Stimulated activated CD8-positive, alpha-beta memory T cell treated with anti-CD3 and anti-CD28 coated beads, Interleukin-4, amount 100 ng/mL, for 48 hours (primary cell): ENCODE results near the gene ITGAL.
A peak's percentile ranks its signal among the peaks of the same experiment; 100 is the strongest.
"Not testable (repeated sequence)": the region's sequence is repeated elsewhere in the genome, so short reads cannot be mapped to it uniquely, and the experiment has no call there.

Experiments
- DNase-seq: peaks from one replicate; pipeline ENCODE4 v3.0.0-alpha.2; 2020

ITGAL gene

GRCh38 chr16:30493941-30494488, 21.5 kb downstream of the ITGAL start:
- DNase-seq: no peak

GRCh38 chr16:30494709-30495108, 22.2 kb downstream of the ITGAL start:
- DNase-seq: no peak

GRCh38 chr16:30499284-30499683, 26.7 kb downstream of the ITGAL start:
- DNase-seq: no peak

- no peak for DNase-seq
These were observed 31.1 kb downstream of the ITGAL start for GRCh38 chr16:30503403-30504296.

GRCh38 chr16:30509081-30509765, 36.7 kb downstream of the ITGAL start:
- no peak for DNase-seq

GRCh38 chr16:30510376-30510938, 37.9 kb downstream of the ITGAL start:
- no peak for DNase-seq

GRCh38 chr16:30511509-30511908, 39.0 kb downstream of the ITGAL start:
- no peak for DNase-seq

GRCh38 chr16:30515275-30515674, 42.7 kb downstream of the ITGAL start:
- DNase-seq: no peak

- DNase-seq: no peak
These were observed 46.0 kb downstream of the ITGAL start for GRCh38 chr16:30518552-30518951.

- DNase-seq: no peak
These were observed 46.8 kb downstream of the ITGAL start for GRCh38 chr16:30519120-30520049.

- DNase-seq: no peak
These were observed 48.9 kb downstream of the ITGAL start for GRCh38 chr16:30521476-30521872.

- DNase-seq: no peak
These were observed 49.5 kb downstream of the ITGAL start for GRCh38 chr16:30521873-30522641.

GRCh38 chr16:30522702-30523463, 50.3 kb downstream of the ITGAL start:
- DNase-seq: not testable (repeated sequence)

GRCh38 chr16:30523768-30524574, 51.4 kb downstream of the ITGAL start:
- DNase-seq: no peak

- no peak for DNase-seq
These were observed 52.3 kb downstream of the ITGAL start for GRCh38 chr16:30524575-30525568.

GRCh38 chr16:30525844-30526136, 53.2 kb downstream of the ITGAL start:
- no peak for DNase-seq

GRCh38 chr16:30526137-30526822, 53.7 kb downstream of the ITGAL start, which contains the start of gene ZNF768:
TSS of gene ZNF768 (minus strand) at chr16:30526566. CDS start at chr16:30526413, 153 bp downstream.
- DNase-seq: peak; percentile 50
